Inflammatory macrophage treated with lipopolysaccharide for 4 hours (primary cell): ENCODE results near the gene SHCBP1L.

Experiments used
- DNase-seq: peaks from one replicate; pipeline ENCODE4 v3.0.0-alpha.2; 2020

The SHCBP1L gene

DNA sequence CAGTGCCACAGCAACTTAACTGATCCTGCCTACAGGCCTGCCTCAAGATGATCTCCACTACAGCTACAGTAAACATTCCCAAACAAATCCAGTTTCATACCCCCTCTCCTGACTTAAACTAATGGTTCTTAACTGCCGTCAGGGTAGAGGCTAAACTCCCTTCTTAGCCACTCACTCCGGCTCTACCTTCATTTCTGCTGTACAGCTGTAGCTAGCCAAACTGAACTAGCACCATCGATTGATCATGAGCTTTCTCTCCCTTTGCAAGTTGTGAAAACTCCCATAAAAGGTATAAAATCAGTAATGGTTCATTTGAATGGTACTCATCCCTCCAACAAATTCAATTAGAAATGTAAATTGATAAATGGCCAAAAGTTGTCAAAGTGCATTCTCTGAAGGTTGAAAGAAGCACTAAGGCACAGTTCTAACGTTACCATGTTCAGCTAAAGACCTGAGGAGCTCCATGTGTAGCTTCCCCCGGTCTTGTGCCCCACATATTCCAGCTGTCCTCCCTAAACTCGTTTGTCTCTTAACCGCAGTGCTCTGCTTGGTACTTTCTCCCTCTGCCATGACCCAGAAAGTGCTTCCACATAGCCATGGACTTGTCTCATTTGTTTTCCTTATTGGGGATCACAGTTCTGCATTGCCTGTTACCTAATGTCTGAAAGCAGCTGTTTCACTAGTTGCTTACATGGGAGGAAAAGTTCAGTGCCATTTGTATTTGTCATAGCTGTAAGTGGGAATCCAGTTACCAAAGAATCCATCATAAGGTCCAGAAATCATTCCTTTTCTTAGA is 64.0 kb downstream of the SHCBP1L start:
- DNase-seq = no peak

- DNase-seq = no peak
Observed at GRCh38 chr1:182886985-182887384, 66.0 kb downstream of the SHCBP1L start.

DNA sequence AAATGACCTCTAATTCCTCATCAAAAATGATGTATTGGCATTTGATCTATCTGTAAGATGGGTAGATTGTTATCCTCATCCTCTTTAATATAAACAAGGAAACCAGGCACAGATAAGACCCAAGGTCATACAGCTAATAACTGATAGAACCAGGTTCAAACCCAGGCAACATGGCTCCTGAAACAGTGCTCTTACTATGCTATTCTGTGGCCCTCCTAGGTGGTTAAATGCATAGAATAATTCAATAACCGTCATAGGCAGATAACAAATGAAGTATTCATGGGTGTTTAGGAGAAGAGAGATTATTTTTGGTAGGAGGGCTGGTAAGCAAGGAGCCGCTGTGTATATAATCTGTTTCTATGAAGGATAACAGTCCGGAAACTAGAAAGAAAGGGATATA is 67.4 kb downstream of the SHCBP1L start:
- no peak for DNase-seq

DNA sequence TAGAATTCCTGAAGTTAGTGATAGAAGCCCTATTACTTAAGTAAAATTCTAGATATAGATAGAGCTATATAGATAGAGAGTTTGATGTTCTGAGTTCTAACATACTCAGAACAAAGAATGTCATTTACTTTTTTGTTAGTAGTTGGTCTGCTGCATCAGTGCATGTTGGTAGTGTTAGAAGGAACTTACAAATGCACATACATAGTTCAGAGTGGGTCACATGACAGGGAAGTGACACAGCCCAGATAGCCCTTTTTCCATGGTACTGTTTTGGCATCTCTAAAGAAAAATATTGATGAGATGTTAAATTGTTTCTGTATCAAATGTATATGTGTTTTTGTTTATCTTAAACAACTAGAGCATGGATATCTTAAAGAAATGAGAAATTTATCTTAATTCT is 68.1 kb downstream of the SHCBP1L start:
- no peak for DNase-seq

- DNase-seq = no peak
Observed at GRCh38 chr1:182877842-182878241, 75.1 kb downstream of the SHCBP1L start.

DNA sequence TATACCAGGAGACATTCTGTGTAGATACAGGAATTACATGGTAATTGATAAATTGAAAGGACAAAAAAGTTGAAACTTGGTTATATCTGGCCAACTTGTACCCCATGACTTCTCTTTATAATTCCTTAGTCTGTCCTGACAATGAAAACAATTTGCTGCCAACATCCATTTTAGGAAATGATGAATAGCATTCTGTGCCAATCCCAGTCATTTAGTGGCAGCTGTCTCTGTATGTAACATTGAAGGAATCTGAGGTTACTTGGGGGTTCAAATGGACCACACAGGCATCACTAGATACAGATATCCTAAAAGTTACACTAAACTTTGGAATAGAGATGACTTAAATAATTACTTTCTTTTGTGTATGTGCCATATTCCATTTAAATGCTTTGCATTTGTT is 75.6 kb downstream of the SHCBP1L start:
- DNase-seq = no peak

GRCh38 chr1:182875889-182876288 is 77.1 kb downstream of the SHCBP1L start:
- DNase-seq = no peak

- no peak for DNase-seq
Observed at GRCh38 chr1:182872881-182873280, 80.1 kb downstream of the SHCBP1L start.

GRCh38 chr1:182869241-182869666 is 83.7 kb downstream of the SHCBP1L start:
- no peak for DNase-seq

DNA sequence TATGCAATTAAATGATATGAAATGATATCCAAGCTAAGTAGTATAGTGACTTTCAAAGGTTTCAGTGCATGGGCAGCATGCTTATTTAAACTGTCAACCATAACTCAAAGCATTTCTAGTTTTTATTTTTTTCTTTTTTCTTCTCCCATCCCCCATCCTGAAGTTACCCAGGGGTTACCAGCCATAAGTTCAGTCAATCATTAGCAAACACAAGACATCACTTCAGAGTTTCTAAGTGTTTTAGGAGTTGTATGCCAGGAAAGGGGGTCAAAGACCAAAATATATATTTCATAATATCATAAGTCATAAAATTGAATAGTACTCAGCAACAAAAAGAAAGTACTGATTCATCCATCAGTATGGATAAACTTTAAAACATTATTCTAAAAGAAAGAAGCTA is 85.1 kb downstream of the SHCBP1L start:
- DNase-seq = no peak

GRCh38 chr1:182863940-182864339 is 89.0 kb downstream of the SHCBP1L start:
- DNase-seq = no peak

DNA sequence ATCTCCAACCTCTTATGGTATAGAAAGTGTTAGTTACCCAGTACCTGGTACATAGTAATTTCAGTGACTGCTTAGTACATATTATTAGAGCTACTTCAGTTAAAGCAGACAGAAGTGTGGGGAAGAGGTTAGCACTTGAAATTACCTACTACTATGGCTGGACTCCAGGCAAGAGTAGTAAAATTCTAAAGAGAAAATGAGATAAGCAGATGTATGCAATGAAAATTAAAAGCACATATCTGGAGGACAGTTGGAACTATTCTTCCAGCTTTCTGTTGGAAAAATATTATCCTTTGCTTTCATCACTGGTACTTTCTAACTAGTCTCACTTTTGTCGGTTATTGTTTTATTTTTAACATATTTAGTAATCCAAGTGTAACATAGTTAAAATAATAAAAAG is 90.1 kb downstream of the SHCBP1L start:
- no peak for DNase-seq

DNA sequence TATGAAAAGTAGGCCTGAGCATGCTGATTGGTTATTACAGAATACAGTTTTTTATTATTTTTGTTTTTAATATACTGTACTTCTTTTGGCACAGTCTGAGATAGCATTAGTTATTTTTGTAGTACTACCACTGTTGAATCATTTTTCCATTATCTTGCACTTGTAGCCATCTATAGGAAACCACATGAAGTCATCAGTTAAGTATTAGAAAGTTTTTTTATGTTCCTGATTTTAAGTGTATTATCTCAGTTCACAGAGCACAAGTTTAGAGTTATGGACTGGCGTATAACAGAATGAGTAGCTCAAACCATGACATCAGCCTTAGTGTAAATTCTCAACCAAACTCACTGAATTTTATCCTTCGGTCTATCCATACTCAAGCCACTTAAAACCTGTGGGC is 91.0 kb downstream of the SHCBP1L start:
- no peak for DNase-seq

GRCh38 chr1:182860658-182861057 is 92.3 kb downstream of the SHCBP1L start:
- DNase-seq = no peak

DNA sequence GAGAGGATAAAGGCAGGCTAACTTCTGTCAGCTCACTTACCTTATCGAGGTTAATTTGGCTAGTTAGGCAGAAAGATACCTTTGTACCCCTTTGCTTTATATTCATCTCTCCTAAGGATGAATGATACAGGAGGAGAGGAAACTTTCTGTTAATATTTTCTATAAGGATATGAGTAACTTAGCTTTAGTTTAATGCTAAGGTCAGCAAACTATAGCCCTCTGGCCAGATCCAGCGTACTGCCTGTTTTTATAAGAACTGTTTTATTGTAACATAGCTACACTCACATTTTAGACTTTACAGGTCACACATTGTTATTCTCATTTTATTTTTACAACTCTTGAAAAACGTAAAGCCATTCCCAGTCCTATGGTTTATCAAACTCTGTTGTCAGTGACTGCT is 95.8 kb downstream of the SHCBP1L start:
- no peak for DNase-seq

GRCh38 chr1:182855911-182856310 is 97.1 kb downstream of the SHCBP1L start:
- no peak for DNase-seq

DNA sequence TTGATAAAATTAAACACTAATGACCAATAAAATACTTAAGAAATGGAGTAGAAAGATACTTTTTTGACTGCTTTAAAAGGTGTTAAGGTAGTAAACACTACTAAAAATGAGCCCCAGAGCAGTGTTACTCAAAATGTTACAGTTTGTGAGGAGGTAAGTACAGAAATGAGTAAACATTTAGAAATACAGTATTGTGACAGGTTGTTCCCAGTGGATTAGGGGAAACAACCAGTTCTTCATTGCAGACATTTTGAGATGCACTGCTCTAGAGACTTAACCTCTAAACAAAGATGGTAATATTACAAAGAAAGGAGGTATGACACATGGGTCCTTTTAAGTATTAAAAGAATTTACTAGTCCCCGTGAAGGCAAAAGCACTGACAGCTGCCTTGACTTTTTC is 101.1 kb downstream of the SHCBP1L start:
- no peak for DNase-seq

DNA sequence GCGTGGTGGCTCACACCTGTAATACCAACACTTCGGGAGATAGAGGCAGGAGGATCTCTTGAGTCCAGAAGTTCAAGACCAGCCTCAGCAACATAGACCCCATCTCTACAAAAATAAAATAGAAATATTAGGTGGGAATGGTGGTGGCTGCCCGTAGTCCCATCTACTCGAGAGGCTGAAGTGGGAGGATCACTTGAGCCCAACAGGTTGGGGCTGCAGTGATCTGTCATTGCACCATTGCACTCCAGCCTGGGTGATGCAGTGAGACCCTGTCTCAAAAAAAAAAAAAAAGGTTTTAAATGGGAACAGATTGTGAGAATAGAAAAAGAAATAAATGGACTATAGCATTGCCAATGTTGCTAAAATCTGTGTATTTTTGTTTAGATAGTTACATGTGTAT is 102.6 kb downstream of the SHCBP1L start:
- no peak for DNase-seq
